ENCODE data around the gene SLC9A9. TPM values are rescaled to one million over a fixed set of nuclear protein-coding genes. Genes with fewer than 3 reads are reported as not detected.

The SLC9A9 gene
- total RNA-seq, 4 donors from 2014 or later = 12.8 to 63.8 (median 33.3) TPM

GRCh38 chr3:143228405-143228804 lies 619.9 kb downstream of the SLC9A9 start:
- no peak overlapping the region for H3K4me3 ChIP-seq
- no peak overlapping the region for H3K27ac ChIP-seq
- no peak for DNase-seq
- no peaks in the 10 kb centered on the region for H3K36me3 ChIP-seq
- TF ChIP-seq, protein P1, sequence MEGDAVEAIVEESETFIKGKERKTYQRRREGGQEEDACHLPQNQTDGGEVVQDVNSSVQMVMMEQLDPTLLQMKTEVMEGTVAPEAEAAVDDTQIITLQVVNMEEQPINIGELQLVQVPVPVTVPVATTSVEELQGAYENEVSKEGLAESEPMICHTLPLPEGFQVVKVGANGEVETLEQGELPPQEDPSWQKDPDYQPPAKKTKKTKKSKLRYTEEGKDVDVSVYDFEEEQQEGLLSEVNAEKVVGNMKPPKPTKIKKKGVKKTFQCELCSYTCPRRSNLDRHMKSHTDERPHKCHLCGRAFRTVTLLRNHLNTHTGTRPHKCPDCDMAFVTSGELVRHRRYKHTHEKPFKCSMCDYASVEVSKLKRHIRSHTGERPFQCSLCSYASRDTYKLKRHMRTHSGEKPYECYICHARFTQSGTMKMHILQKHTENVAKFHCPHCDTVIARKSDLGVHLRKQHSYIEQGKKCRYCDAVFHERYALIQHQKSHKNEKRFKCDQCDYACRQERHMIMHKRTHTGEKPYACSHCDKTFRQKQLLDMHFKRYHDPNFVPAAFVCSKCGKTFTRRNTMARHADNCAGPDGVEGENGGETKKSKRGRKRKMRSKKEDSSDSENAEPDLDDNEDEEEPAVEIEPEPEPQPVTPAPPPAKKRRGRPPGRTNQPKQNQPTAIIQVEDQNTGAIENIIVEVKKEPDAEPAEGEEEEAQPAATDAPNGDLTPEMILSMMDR (IDR thresholded peaks at IDR 0.05) = no peak
- no peak for TF ChIP-seq POLR2A (IDR thresholded peaks at IDR 0.05)
- H3K9me3 ChIP-seq = no peaks in the 10 kb centered on the region
- intact Hi-C loops (cut with DNase I; ENCODE audit: low total_unique reads) = no loop called here
- no peaks in the 10 kb centered on the region for H3K4me1 ChIP-seq
- H3K27me3 ChIP-seq = no peaks in the 10 kb centered on the region

DNA sequence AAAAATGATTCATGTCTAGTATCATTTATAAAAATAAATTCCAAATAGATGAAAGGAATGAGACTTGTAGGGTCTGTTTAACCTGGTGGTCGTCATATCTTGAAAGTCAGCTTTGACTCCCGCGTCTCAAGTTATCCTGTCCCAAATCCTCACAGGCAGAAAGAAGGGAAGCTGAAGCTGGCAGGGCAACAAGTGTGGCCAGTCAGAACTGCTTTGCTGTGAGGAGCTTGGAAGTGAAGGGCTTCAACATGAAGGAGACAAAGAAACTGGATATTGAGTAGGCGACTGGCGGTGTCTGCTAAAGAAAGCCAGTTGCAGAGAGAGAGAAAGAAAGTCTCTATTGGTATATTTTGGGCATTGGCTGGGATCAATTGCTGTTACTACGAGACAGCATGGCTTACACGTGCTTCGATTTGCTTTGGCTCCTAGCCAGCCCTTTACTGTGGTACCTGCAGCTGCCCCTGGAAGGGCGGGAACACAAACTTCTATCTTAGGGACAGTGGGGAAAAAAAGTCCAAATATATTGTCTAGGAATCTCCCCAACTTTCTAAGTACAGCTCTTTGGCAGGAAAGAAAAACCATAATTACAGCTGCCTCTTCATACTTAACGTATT lies 621.5 kb downstream of the SLC9A9 start:
- Histone ChIP-seq H3K9me3 (no peaks in the 10 kb centered on the region), H3K27me3 (no peaks in the 10 kb centered on the region), H3K4me1 (no peaks in the 10 kb centered on the region), H3K27ac (no peak overlapping the region), H3K36me3 (no peaks in the 10 kb centered on the region), H3K4me3 (no peak overlapping the region)
- intact Hi-C loops (cut with DNase I; ENCODE audit: low total_unique reads) = no loop called here
- no peak for DNase-seq
- TF ChIP-seq, protein P1 (IDR thresholded peaks at IDR 0.05) = no peak
- no peak for TF ChIP-seq POLR2A (IDR thresholded peaks at IDR 0.05)

DNA sequence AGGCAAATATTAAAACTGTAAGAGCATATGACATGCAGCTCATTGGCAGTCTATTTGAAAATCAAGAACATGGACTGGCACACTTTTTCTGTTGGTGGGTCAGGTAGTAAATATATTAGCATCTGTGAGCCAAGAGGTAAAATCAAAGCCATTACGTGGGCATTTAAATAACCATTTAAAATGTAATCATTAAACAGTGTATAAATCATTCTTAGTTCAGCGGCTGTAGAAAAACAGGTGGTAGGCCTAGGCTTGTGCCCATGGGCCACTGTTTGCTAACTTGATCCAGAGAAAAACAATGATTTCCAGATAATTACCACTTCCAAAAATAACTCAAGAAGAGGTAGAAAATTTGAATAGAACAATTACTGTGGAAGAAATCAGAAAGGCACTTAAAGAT lies 623.6 kb downstream of the SLC9A9 start:
- DNase-seq = no peak
- H3K9me3 ChIP-seq = no peaks in the 10 kb centered on the region
- no peaks in the 10 kb centered on the region for H3K36me3 ChIP-seq
- intact Hi-C loops (cut with DNase I; ENCODE audit: low total_unique reads) = no loop called here
- H3K27me3 ChIP-seq = no peaks in the 10 kb centered on the region
- no peaks in the 10 kb centered on the region for H3K4me1 ChIP-seq
- H3K27ac ChIP-seq = no peak overlapping the region
- H3K4me3 ChIP-seq = no peak overlapping the region
- TF ChIP-seq POLR2A (IDR thresholded peaks at IDR 0.05) = no peak
- TF ChIP-seq, protein P1 (IDR thresholded peaks at IDR 0.05) = no peak

DNA sequence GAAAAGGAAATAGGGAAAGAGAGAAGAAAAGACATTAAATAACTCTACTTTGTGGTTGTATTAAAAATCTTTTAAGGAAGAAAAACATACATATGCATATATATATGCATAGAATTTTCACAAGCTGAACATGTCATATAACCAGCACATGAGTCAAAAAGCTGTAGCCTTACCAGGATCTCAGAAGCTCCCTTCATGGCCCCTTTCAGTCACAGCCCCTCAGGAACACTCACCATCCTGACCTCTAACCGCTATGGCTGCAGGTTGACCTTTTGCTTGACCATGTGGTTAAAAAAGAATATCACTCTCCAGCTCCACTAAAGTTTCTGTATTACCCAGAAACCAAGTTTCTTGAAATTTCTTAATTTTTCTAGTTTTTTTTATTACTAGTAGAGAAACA lies 625.3 kb downstream of the SLC9A9 start:
- intact Hi-C loops (cut with DNase I; ENCODE audit: low total_unique reads) = no loop called here
- Histone ChIP-seq H3K4me3 (no peak overlapping the region), H3K4me1 (no peaks in the 10 kb centered on the region), H3K27ac (no peak overlapping the region), H3K27me3 (no peaks in the 10 kb centered on the region), H3K36me3 (no peaks in the 10 kb centered on the region), H3K9me3 (no peaks in the 10 kb centered on the region)
- no peak for DNase-seq
- TF ChIP-seq, protein P1 (IDR thresholded peaks at IDR 0.05) = no peak
- no peak for TF ChIP-seq POLR2A (IDR thresholded peaks at IDR 0.05)

GRCh38 chr3:143222505-143222904 lies 625.8 kb downstream of the SLC9A9 start:
- Histone ChIP-seq H3K27ac (no peak overlapping the region), H3K36me3 (no peaks in the 10 kb centered on the region), H3K4me3 (no peak overlapping the region), H3K4me1 (no peaks in the 10 kb centered on the region), H3K27me3 (no peaks in the 10 kb centered on the region), H3K9me3 (no peaks in the 10 kb centered on the region)
- intact Hi-C loops (cut with DNase I; ENCODE audit: low total_unique reads) = no loop called here
- DNase-seq = no peak
- TF ChIP-seq, protein P1 (IDR thresholded peaks at IDR 0.05) = no peak
- no peak for TF ChIP-seq POLR2A (IDR thresholded peaks at IDR 0.05)

All from uterus (tissue), 4 donors.